Adrenal gland (tissue), 5 donors: ENCODE results near the gene EGLN3.

Experiments used
- POLR2A ChIP-seq, 2 donors: fragments of 450-650 bp; IDR thresholded peaks; one replicate each; pipeline ENCODE4 v1.6.1; 2017; ENCODE audit warnings: antibody characterized with exemption in 2 of 2, mild to moderate bottlenecking in 2 of 2, moderate library complexity in 1 of 2
- TF ChIP-seq, protein P1 (sequence below), 6 experiments: fragments of 450-650 bp in 4 of 6; fragments of 200-600 bp in 2 of 6; sonication (generic) in 1 of 6; IDR thresholded peaks; 1 replicate in 5 of 6; 2 replicates in 1 of 6; pipeline versions ENCODE4 v1.5.1 to v1.8.0; 2016 to 2021; ENCODE audit warnings: antibody characterized with exemption in 6 of 6, mild to moderate bottlenecking in 2 of 6, moderate library complexity in 1 of 6
- donor health status: DM: no; HTN: no; CAD: no.

DNA sequence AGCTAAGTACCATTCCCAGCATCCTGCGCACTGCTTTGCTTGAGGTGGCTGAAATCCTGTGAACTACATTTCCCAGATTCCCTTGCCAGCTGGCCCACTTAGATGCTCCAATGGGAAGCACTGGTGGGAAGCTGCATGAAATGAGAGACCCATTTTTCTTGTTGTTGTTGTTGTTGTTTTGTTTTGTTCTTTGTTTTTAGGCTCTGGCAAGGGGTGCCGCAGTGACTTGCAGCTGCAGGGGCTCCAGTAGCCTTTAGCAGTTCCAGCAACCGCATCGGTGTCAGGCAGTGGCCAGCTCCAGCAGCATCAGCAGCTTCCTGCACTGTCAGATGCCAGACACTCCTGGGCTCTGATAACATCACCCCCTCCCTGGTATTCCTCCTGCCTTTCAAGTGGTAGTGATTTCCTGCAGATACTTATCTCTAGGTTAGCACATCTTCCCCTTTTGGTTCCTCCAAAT is 8.8 kb upstream of the EGLN3 start:
- TF ChIP-seq, protein P1, sequence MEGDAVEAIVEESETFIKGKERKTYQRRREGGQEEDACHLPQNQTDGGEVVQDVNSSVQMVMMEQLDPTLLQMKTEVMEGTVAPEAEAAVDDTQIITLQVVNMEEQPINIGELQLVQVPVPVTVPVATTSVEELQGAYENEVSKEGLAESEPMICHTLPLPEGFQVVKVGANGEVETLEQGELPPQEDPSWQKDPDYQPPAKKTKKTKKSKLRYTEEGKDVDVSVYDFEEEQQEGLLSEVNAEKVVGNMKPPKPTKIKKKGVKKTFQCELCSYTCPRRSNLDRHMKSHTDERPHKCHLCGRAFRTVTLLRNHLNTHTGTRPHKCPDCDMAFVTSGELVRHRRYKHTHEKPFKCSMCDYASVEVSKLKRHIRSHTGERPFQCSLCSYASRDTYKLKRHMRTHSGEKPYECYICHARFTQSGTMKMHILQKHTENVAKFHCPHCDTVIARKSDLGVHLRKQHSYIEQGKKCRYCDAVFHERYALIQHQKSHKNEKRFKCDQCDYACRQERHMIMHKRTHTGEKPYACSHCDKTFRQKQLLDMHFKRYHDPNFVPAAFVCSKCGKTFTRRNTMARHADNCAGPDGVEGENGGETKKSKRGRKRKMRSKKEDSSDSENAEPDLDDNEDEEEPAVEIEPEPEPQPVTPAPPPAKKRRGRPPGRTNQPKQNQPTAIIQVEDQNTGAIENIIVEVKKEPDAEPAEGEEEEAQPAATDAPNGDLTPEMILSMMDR (IDR thresholded peaks at IDR 0.05), result no peak
- no peak for TF ChIP-seq POLR2A (IDR thresholded peaks at IDR 0.05)
